Stimulated activated CD4-positive, alpha-beta T cell treated with anti-CD3 and anti-CD28 coated beads, Interleukin-4, amount 100 ng/mL, for 4 hours (primary cell): ENCODE results near the gene KCNB1.

Source experiments
- DNase-seq, 2 experiments: peaks; one replicate each; pipeline ENCODE4 v3.0.0-alpha.2; 2020

KCNB1 gene

GRCh38 chr20:49496553-49497397 is 14.3 kb upstream of the KCNB1 start:
- no peak for DNase-seq

DNA sequence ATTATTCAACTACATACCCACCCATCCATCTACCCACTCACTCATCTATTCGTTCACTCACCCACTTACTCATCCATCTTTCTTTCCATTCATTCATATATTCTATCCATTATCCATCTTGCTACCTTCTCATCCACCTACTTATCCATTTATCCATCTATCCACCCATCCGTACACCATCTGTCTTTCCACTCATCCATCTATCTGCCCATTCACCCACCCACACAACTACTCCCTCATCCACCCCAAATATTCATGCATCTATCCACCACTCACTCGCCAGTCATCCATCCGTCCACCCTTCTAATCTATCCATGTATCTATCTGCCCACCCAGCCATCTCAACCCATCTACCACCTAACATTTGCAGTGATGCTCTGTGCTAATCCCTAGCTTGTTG is 13.6 kb upstream of the KCNB1 start:
- no peak for DNase-seq

GRCh38 chr20:49490689-49491088 is 8.2 kb upstream of the KCNB1 start:
- DNase-seq = no peak

DNA sequence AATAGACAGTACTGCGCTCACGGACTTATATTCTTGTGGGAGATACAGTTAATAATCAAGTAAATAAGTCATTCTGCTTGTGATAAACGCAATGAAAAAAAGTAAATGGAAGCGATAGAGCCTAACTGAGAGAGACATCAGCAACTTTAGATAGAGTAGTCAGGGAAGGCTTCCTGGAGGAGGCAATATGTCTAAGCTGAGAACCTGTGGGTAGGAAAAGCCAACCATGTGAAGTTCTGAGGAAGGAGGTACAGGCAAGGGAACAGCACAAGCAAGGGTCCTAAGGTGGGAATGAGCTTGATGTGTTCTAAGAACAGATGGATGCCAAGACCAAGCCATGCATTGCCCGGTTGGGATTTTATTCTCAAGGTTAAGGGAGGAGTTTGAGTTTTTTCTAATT is 7.2 kb upstream of the KCNB1 start:
- DNase-seq = no peak

GRCh38 chr20:49486064-49486463 is 3.6 kb upstream of the KCNB1 start:
- no peak for DNase-seq

- DNase-seq = no peak
Observed at GRCh38 chr20:49485563-49485962, 3.1 kb upstream of the KCNB1 start.

- DNase-seq = peak; percentile 29 to 66
Observed at GRCh38 chr20:49484180-49485140, 2.0 kb upstream of the KCNB1 start.

DNA sequence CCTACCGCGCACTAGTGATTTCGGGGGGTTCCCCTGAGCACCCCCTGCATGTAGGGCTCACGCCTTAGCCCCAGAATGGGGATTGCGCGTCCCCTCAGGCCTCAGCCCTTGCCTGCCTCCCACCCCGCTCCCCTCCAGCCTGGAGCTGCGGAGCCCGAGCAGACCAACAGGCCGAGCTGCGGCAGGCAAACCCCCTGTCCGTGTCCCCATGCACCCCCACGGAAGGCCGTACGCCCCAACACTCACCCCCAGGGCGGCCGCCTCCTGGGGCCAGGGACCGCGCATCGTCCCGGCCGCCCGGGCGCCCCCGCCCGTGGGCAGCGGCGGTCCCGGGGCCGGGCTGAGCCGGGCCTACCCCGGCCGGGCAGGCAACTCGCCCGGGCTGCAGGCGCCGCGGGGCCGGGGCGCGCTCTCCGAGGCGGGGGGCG is 1.2 kb upstream of the KCNB1 start:
- no peak for DNase-seq

DNA sequence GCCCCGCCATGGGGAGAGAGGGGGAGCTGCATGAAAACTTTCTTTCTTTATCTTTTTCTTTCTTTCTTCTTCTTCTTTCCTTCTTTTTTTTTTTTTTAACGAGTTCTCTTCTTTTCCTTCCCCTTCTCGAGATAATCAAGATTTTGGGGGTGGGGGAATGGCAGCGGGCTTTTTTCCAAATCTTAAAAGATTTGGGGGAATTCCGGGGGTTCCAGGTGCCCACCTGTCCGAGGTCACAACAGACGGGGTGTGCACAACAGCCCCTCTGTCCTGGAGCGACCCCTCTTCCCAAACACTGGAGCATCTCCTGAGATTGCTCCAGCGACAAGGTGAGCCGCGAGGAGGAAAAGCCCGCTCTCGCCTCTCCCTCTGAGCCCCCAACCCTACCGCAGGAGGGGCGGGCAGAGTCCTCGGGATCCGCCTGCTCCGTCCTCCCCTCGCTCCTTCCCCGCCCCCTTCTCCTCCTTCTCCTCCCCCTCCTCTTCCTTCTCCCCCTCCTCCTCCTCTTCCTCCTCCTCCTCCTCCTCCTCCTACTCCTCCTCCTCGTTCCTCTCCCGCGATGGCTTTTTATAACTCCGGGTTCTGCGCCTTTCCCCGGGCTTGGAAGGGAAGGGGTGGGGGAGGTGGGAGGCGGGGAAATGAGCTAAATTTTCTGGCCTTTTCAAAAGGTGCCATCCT is 689 bp upstream of the KCNB1 start:
- no peak for DNase-seq

GRCh38 chr20:49482173-49482572 is 295 bp downstream of the KCNB1 start:
- no peak for DNase-seq

DNA sequence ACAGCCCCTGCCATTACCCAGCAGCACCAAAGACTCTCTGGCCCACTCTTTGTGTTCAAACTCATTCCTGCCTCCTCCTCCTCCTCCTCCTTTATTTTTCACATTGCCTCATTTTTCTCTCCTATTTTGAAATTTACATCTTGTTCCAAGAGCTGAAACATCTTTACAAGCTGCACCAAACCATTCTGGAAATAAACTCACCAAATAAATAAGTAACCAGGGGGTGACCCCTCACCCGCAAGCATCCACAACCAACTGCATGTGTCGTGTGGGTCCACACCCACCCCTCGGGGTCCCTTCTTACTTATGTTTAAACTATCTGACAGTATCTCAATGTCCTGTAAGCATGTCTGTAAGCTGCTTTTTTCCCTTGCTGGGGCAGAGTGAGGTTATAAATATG is 1.4 kb downstream of the KCNB1 start:
- DNase-seq = no peak

- no peak for DNase-seq
Observed at GRCh38 chr20:49480236-49480635, 2.2 kb downstream of the KCNB1 start.

DNA sequence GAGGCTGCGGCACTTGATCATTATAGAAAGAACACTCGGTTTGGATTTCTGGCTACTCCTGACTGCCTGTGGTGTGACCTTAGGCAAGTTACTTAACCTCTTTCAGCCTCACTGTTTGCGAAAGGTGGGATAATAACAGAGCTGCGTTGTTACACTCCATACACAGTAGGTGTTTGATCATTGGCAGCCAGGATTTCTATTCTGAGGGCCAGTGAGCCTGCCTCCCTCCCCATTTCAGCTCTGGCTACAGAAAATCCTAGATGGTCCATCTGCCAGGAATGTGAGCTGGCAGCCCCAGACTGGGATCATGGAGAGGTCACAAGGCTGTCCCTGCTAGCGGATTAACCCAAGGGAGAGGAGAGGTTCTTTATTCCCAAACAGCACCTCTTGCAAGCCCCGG is 2.7 kb downstream of the KCNB1 start:
- no peak for DNase-seq

- no peak for DNase-seq
Observed at GRCh38 chr20:49478754-49479689, 3.4 kb downstream of the KCNB1 start.

DNA sequence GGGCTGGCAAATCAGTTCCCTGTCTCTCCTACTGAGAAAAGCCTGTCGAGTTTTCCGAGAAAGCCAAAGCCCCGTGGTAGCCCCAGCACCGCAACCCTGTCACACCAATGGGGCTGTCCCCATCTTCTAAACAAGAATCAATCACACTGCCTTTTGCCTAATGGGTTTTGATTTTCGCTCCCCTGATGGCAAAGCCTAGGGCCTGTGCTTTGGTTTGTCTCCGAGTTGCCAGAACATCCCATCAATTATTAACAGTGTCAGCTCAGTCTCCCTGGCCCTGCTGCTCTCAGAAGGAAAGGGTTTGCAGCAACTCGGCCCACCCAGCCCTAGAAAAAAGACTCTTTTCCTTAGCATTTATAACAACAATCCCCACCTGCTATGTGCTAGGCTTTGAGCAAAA is 4.2 kb downstream of the KCNB1 start:
- no peak for DNase-seq

DNA sequence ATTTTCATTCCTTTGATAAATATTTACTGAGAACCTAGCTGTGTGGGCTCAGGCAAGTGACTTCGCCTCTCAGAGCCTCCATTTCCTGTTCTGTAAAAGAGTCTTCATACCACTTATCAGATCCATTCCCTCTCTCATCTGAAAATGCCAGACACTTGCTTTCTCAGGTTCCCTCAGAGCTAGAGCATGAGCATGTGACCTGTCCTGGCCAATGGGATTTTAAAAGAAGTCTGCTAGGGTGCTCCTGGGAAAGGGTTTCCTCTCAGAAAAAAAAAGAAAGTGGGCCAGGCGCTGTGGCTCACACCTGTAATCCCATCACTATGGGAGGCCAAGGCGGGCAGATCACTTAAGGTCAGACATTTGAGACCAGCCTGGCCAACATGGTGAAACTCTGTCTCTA is 5.3 kb downstream of the KCNB1 start:
- DNase-seq = no peak

DNA sequence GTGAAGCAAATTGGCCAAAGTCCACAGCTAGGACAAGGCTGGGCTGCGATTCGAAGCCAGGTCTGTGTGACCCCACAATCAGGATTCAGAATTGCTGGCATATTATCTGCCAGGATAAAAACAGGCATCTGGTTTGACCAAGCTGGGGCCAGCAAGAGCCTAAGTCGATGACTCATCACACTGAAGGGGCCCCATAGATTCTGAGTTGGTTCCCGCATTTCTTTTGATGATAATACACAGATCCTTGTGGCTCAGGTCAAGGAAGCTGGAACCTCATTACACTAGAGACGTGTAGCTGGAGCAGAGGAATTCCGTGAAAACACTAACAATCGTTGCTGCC is 6.5 kb downstream of the KCNB1 start:
- no peak for DNase-seq

DNA sequence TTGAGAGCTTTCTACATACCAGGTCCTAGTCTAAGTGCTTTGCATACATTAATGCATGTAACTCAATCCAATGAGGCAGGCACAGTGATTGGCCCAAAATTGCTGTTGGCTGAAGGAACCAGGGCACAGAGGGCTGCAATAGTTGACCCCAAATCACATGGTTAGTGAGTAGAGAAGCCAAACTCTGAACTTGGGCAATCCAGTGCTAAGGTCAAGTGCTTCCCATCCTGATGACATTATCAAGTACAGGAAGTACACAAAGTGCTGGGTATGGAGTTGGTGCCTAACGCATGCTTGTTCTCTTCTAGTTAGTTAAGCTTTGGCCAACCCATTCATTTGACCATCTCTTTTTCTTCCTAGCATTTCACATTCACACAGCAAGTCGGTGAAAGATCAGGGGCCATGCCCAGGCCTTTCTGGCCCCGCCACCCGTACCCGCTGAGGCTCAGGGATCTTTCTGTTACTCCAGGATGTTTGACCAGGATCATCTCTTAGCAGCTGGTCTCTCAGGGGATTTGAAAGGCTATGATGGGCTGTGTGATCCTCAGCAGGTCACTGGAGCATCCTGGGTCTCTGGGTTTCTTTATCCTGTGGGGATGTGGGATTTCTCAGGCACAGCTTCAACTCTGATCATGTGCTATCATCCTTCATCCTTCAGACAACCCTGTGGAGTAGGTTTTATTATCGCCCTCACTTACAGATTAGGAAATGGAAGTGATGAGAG is 7.0 kb downstream of the KCNB1 start:
- DNase-seq = no peak

- DNase-seq = no peak
Observed at GRCh38 chr20:49471397-49471796, 11.1 kb downstream of the KCNB1 start.

GRCh38 chr20:49470922-49471321 is 11.5 kb downstream of the KCNB1 start:
- no peak for DNase-seq

DNA sequence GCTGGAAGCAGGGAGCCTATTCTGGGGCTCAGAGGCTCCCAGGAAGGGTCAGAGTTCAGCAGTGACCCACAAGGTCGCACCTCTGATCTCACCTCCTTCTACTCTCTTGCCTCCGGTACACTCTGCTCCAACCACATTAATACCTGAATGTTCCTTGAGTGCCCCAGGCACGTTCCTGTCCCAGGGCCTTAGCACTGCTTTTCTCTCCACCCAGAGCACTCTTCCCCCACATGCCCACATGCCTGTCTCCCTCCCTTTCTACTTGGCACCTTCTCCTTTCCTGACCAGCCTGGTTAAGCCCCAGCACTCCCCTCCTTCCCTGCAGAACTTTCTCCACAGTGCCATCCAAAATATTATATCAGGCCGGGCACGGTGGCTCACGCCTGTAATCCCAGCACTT is 13.4 kb downstream of the KCNB1 start:
- no peak for DNase-seq

- DNase-seq = no peak
Observed at GRCh38 chr20:49468412-49468811, 14.1 kb downstream of the KCNB1 start.
